ENCODE results near the gene OSBPL7.

DNA sequence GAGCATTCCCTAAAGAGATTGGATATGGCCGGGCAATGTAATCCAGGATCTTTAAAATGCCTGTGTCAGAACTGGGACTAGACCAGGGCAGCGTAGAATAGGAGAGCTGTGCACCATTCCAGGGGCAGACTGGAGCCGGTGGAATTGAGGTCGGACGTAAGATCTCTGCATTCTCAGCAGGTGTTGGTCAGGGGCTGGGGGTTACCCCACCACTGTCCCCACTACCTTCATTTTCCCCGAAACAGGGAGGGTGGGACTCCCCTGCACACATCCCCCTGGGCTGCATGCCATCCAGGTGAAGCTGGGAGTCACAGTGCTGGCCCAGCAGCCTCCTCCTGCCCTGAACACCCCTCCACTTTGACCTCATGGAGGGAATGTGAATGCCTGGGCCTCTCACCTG is 17.8 kb downstream of the OSBPL7 start:
- TF ChIP-seq, protein P1, sequence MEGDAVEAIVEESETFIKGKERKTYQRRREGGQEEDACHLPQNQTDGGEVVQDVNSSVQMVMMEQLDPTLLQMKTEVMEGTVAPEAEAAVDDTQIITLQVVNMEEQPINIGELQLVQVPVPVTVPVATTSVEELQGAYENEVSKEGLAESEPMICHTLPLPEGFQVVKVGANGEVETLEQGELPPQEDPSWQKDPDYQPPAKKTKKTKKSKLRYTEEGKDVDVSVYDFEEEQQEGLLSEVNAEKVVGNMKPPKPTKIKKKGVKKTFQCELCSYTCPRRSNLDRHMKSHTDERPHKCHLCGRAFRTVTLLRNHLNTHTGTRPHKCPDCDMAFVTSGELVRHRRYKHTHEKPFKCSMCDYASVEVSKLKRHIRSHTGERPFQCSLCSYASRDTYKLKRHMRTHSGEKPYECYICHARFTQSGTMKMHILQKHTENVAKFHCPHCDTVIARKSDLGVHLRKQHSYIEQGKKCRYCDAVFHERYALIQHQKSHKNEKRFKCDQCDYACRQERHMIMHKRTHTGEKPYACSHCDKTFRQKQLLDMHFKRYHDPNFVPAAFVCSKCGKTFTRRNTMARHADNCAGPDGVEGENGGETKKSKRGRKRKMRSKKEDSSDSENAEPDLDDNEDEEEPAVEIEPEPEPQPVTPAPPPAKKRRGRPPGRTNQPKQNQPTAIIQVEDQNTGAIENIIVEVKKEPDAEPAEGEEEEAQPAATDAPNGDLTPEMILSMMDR (IDR thresholded peaks at IDR 0.05), result no peak
- TF ChIP-seq POLR2A (IDR thresholded peaks at IDR 0.05), result no peak

Data from body of pancreas (tissue), 4 donors.